Measurements from ENCODE around the gene GOLGA6L2. TPM values are rescaled to one million over a fixed set of nuclear protein-coding genes. Genes with fewer than 3 reads are reported as not detected.

GOLGA6L2 gene
- total RNA-seq, 2 donors from 2014 or later: not detected

- Mint-ChIP-seq H3K9me3 (no peaks in the 10 kb centered on the region), H3K36me3 (ENCODE audit: insufficient read depth in 2 of 2) (no peaks in the 10 kb centered on the region), H3K4me3 (no peak overlapping the region), H3K4me1 (ENCODE audit: low read depth) (no peaks in the 10 kb centered on the region), H3K27ac (no peak overlapping the region), H3K27me3 (ENCODE audit: low read depth) (no peaks in the 10 kb centered on the region)
- DNase-seq: no peak
- no peak for ATAC-seq (replicated peaks in 1 of 2)
Observed at GRCh38 chr15:23395030-23395692, 51.9 kb downstream of the GOLGA6L2 start.

Other genes with a start within 250 kb of the GOLGA6L2 start
- not detected for gene GOLGA6L26, start 113.0 kb downstream of the GOLGA6L2 start, total RNA-seq
- under 1 TPM; 0.07 to 0.29 TPM for gene GOLGA8S, start 92.5 kb downstream of the GOLGA6L2 start, total RNA-seq
- 1 to 10 TPM; 2.0 to 2.1 TPM for gene MKRN3, start 118.4 kb upstream of the GOLGA6L2 start, total RNA-seq
- gene MAGEL2, start 200.6 kb upstream of the GOLGA6L2 start, total RNA-seq: not detected
- gene NDN, start 240.1 kb upstream of the GOLGA6L2 start, total RNA-seq: 1 to 10 TPM; 1.5 to 1.6 TPM